ENCODE measurements around the gene YOD1. TPM values are rescaled to one million over a fixed set of nuclear protein-coding genes. Genes with fewer than 3 reads are reported as not detected.

The YOD1 gene
- total RNA-seq, 3 donors from 2014 or later = 9.1 to 10.2 (median 9.9) TPM

DNA sequence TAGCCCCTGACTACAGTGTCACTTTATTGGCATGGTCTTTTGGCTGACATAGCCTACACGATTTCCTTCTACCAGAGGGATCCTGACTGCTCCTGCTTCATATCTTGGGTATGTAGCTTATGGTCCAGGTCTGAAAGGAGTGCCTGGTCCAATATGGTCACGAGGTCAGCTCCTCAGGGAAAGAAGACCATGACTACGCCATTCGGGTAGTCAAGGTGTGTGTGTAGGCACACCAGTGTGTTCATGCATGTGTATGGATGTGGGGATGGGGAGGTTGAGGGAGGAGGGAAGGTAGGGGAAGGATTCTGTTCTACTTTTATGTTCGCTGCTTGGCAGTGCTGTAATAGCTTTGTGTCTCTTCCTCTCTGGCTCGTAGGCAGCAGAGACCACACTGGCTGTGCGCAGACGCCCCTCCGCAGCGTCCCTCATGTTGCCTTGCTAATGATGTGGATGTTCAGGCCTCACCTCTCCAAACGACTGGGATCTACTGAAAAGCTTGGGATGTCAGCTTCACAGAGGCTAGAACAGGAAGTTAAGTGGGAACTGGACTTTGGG, 27.6 kb upstream of the YOD1 start:
- Mint-ChIP-seq H3K27me3 (ENCODE audit: low read depth) (peaks cover 11% of the 10 kb centered on the region), H3K36me3 (ENCODE audit: insufficient read depth) (no peaks in the 10 kb centered on the region), H3K4me1 (ENCODE audit: low read depth) (no peaks in the 10 kb centered on the region), H3K9me3 (no peaks in the 10 kb centered on the region), H3K4me3 (no peak overlapping the region)
- ATAC-seq (no peak), DNase-seq (no peak)

DNA sequence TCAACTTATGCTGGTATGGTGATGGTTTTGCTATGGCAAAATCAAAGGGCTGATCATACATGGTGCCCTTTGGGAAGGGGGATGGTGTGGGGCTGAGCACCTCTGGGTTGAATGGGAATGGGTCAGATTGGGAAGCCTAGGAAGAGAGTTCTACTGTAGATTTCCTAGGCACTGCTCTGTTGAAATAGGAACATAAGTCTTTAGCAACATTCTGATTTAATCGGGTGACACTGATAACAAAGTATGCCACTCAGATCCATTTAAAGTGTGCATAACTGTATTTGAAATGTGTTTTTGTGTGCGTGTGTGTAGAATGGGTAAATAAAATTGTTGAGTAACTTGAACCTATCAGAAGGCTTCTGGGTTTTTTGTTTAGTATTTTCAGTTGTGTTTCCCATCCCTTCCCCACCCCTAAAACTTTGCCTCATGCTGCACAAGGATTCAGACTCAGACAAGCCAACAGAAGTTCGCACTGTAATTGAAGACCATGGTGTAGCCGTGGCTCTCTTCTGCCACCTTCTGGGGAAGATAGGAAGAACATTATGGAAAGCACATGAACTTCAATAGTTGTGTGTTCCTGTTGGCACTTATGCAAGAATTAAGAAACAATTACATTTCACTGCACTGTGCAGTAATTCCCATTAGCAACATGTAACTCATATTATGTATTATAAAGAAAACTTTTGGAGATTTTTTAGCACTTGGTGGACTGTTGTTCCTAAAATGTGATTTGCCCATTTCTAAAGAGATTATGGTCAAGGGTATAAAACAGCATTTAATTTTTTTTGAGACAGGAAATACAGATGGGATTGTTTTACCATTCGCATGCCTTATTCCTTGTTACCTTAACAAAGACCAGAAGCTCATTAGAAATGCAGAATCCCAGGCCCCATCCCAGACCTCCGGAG, 26.7 kb upstream of the YOD1 start:
- Mint-ChIP-seq H3K4me3 (no peak overlapping the region), H3K4me1 (ENCODE audit: low read depth) (peaks cover 1% of the 10 kb centered on the region), H3K36me3 (ENCODE audit: insufficient read depth) (no peaks in the 10 kb centered on the region), H3K9me3 (no peaks in the 10 kb centered on the region), H3K27me3 (ENCODE audit: low read depth) (peaks cover 6% of the 10 kb centered on the region)
- ATAC-seq (peak; percentile 69 to 82), DNase-seq (peak; percentile 55)

DNA sequence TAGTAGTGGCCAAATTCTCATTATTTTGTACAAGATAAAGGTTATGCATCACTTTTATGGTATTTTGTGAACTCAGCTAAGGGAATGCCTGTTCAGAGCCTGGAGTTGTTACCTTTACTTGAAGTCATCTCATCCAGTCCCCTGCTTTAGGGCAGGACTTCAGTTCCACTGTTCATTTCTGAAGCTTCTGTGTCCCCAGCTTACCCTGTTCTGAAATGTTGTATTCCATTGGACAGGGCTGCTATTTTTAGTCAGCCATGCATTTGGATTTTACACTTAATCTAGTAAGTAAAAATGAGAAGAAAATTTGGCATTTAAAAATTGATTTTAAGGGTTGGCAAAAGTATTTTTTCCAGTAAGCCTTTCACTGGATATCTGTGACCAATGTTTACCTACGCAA, 26.0 kb upstream of the YOD1 start:
- no peak for DNase-seq
- Mint-ChIP-seq H3K9me3 (no peaks in the 10 kb centered on the region), H3K27me3 (ENCODE audit: low read depth) (peaks cover 2% of the 10 kb centered on the region), H3K4me1 (ENCODE audit: low read depth) (peaks cover 2% of the 10 kb centered on the region), H3K4me3 (no peak overlapping the region), H3K36me3 (ENCODE audit: insufficient read depth) (no peaks in the 10 kb centered on the region)
- ATAC-seq = no peak

DNA sequence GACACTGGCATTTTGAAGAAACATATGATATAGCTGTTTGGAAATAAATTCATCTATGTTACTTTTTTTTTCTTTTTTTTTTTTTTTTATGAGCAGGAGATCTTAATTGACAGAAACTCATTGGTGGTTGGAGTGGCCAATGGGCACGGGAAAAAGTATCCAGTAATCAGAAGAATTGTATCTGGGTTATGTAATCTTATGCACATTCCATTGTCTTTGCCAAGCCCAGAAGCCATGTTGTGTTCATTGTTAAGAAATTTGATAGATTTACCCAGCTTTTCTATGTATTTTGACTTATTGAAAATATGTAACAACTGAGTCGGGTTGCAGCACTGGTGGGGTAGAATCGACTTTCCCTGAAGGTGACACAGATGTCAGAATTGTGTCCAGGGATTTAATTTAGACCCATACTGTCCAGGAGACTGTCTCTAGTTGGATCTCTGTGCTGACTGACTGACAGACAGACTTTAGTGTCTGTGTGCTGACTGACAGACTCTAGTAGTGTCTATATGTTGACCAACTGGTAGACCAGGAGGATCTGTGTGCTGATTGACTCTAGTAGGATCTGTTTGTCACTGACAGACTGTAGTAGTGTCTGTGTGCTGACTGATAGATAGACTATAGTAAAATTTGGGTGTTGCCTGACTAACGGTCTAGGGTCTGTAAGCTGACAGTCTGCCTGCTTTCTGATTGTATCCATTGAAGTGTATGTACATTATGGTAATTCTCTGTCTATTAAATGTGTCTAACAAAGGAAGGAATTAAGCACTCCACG, 25.4 kb upstream of the YOD1 start:
- no peaks in the 10 kb centered on the region for H3K27me3 Mint-ChIP-seq (ENCODE audit: low read depth)
- no peak for DNase-seq
- no peak overlapping the region for H3K4me3 Mint-ChIP-seq
- H3K36me3 Mint-ChIP-seq (ENCODE audit: insufficient read depth) = no peaks in the 10 kb centered on the region
- no peak for ATAC-seq
- no peaks in the 10 kb centered on the region for H3K9me3 Mint-ChIP-seq
- peaks cover 8% of the 10 kb centered on the region for H3K4me1 Mint-ChIP-seq (ENCODE audit: low read depth)

DNA sequence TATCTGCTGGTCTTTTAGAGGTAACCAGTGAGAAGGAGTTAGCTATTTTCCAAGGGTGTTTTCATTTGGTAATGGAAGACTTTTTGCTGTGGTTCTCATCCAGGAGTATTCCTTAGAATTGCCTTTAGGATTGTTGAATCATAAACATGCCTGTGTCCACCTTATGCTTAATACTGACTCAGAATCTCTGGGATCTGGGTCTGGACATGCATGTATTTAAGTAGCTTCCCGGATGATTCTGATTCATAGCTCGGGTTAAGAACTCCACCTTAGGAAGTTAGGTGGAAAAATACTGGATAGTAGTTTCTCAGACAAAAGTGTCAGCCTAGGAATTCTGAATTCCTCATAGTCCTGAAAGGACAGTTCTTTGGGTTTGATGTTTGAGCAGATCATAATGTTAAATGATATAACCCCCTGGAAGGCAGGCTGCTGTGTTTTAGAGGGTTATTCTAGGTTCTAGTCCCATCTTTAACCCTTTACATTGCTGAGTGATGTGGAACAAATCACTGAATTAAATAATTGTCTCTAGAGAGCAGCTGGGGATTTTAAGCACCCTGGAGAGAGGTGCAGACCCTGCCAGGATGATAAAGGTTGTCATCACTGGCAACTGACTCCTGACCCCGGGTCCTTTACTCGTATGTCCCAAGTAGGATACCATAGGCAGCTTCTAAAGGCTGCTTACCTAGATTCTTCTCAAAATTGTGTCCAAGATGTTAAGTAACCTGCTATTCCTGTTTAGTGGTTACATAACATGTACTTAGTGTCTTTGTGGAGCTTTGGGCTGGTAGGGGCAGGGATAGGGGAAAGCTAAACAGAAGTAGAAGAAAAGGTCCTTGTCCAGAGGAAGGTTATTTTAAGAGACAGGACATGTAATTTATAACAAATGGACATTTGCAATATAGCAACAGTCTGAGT, 23.2 kb upstream of the YOD1 start:
- no peaks in the 10 kb centered on the region for H3K9me3 Mint-ChIP-seq
- H3K4me3 Mint-ChIP-seq = no peak overlapping the region
- no peaks in the 10 kb centered on the region for H3K27me3 Mint-ChIP-seq (ENCODE audit: low read depth)
- ATAC-seq = no peak
- no peak for DNase-seq
- H3K36me3 Mint-ChIP-seq (ENCODE audit: insufficient read depth) = no peaks in the 10 kb centered on the region
- H3K4me1 Mint-ChIP-seq (ENCODE audit: low read depth) = peaks cover 27% of the 10 kb centered on the region

DNA sequence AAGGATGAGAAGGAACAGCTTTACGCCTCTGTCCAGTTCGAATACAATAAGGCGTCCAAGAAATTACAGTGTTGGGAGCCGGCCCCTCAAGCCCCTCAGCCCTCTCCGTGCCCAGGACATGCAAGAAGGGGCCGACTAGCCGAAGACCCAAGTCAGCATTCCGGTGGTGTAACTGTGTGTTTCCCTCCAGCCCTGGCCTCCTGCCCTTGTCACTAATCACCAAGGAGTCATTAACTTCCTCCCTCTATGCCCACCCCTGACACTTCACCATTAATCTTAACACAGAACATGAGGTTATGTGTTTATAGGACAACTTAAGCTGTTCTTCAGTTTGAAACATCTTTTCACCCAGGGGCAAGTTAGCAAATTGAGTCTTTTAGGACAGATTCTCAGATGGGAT, 21.2 kb upstream of the YOD1 start:
- ATAC-seq = no peak

DNA sequence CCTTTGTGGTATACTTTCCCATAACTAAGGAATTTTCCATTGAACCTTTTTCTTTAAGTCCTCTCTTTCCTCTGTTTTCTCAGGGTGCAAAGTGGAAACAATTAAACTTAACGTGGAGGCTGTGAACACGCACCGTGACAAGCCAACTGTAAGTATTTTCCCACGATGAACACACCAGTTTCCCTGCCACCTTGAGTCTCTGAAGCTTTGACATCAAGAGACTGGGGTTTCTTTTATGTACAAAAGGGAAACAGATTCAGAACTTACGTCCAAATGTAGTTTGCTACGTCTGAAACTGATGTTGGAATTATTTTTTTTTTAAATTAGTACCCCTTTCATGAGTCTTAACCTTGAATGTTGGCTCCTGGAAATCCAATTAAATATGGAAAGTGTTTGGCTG, 20.4 kb upstream of the YOD1 start:
- DNase-seq (no peak), ATAC-seq (no peak)
- Mint-ChIP-seq H3K4me3 (no peak overlapping the region), H3K9me3 (no peaks in the 10 kb centered on the region), H3K27me3 (ENCODE audit: low read depth) (no peaks in the 10 kb centered on the region), H3K4me1 (ENCODE audit: low read depth) (peaks cover 29% of the 10 kb centered on the region), H3K36me3 (ENCODE audit: insufficient read depth) (peaks cover 5% of the 10 kb centered on the region)

More for the DNA sequence above, 21.2 kb upstream of the YOD1 start:
- Mint-ChIP-seq H3K9me3 (no peaks in the 10 kb centered on the region), H3K36me3 (ENCODE audit: insufficient read depth) (peaks cover 5% of the 10 kb centered on the region), H3K27me3 (ENCODE audit: low read depth) (no peaks in the 10 kb centered on the region), H3K4me3 (no peak overlapping the region), H3K4me1 (ENCODE audit: low read depth) (peaks cover 29% of the 10 kb centered on the region)
- DNase-seq = no peak

DNA sequence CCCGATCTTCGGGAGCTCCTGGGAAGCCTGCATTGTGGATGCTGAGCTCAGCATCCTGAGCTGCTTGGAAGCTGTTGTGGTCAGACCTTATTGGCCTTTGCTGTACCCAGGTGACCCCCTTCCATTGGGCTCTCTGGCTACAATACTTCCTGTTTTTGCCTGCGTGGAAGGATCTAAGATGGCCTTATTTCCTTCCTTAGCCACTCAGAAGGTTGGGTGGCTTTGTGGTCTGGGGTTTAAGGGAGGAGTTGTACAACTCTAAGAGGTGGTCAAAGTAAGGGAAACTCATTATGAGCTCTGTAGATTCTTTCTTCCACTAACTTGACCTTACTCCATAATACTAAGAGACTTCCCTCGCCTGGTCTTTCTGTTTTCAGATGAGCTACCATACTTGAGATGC, 19.8 kb upstream of the YOD1 start:
- Mint-ChIP-seq H3K9me3 (no peaks in the 10 kb centered on the region), H3K27me3 (ENCODE audit: low read depth) (no peaks in the 10 kb centered on the region), H3K4me1 (ENCODE audit: low read depth) (peaks cover 29% of the 10 kb centered on the region), H3K4me3 (no peak overlapping the region), H3K36me3 (ENCODE audit: insufficient read depth) (peaks cover 5% of the 10 kb centered on the region)
- DNase-seq (no peak), ATAC-seq (no peak)

DNA sequence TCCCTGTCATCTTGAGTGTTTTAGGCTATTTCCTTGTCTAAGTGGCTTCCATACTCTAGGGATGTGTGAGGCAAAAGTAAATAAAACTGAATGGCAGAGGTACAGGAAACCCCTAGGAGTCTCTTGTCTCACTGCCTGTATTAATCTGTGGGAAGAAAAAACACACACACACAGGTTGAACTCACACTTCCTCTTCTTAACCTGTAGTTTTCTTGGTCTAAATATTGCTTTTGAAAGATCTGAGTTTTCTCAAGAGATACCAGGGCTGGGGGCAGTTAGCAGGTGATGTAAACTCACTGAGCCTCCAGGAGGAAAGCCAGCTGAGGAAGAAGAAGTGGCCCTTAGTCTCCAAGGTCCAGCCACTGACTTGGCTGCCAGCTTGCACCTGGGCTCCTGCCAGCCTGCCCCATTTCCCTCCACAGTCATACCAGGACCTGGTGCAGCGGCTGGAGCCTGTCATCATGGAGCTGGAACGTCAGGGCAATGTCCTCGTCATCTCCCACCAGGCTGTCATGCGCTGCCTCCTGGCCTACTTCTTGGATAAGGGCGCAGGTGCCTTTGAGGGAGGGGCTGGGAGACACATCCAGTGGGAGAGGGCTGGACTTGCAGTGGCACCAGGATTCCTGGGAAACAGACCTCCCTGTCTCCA, 19.0 kb upstream of the YOD1 start:
- Mint-ChIP-seq H3K4me3 (no peak overlapping the region), H3K4me1 (ENCODE audit: low read depth) (peaks cover 29% of the 10 kb centered on the region), H3K9me3 (no peaks in the 10 kb centered on the region), H3K27me3 (ENCODE audit: low read depth) (no peaks in the 10 kb centered on the region), H3K36me3 (ENCODE audit: insufficient read depth) (peaks cover 7% of the 10 kb centered on the region)
- ATAC-seq = no peak
- no peak for DNase-seq

DNA sequence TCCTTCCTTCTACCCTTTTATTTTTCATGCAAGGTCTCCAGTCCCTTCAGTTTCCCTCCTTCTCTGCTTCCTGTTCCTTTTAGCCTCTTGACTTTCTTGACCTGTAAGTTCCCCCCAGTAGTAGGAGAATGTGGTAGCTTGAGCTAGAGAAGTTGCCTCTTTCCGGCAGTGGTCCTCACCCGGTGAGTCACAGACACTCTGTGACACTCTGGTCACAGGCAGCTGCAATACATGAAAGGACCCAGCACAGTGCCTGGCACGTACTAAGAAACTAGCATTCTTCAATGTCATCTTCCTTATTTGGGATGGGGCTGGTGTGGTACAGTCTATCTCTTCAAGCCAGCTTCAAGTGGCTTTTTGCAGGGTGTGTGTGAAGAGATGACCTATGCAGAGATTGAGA, 18.1 kb upstream of the YOD1 start:
- H3K36me3 Mint-ChIP-seq (ENCODE audit: insufficient read depth) = peaks cover 9% of the 10 kb centered on the region
- no peak overlapping the region for H3K4me3 Mint-ChIP-seq
- no peak for DNase-seq
- H3K9me3 Mint-ChIP-seq = no peaks in the 10 kb centered on the region
- ATAC-seq = peak; percentile 57 to 59
- no peaks in the 10 kb centered on the region for H3K27me3 Mint-ChIP-seq (ENCODE audit: low read depth)
- peaks cover 29% of the 10 kb centered on the region for H3K4me1 Mint-ChIP-seq (ENCODE audit: low read depth)

DNA sequence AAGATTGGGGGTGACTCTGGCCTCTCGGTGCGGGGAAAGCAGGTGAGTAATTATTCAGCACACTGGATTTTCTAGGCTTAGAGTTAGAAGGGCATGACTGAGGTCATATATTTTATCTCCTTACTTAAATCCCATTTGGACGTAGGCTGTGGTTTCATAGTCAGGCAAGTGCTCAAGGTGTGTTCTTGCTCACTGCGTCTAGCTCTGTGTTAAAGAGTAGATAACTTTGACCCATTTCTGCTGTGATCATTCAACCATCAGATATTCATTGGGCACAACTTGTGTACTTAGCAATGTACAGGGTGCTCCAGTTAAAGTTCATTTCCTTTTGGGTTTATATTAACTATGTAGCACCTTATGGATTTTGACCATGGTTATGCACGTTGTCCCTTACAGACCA, 16.7 kb upstream of the YOD1 start:
- Mint-ChIP-seq H3K9me3 (no peaks in the 10 kb centered on the region), H3K4me3 (no peak overlapping the region), H3K27me3 (ENCODE audit: low read depth) (no peaks in the 10 kb centered on the region), H3K4me1 (ENCODE audit: low read depth) (peaks cover 28% of the 10 kb centered on the region), H3K36me3 (ENCODE audit: insufficient read depth) (peaks cover 10% of the 10 kb centered on the region)
- no peak for DNase-seq
- no peak for ATAC-seq

DNA sequence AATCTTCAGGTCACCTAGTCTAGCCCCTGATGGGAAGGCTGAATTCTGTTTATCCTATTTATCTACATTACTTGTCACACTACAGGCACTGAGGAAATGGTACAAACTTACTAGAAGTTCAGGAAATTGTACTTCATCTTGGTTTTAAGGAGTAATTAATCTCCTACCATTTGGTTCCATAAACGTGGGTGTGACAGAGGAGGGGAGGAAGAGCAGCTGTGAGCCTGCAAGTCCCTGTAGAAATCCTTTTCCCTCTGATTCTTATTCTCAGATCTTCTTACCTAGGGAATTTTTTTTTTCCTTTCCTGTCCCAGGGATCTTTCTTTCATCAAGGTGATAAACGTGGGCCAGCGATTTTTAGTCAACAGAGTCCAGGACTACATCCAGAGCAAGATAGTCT, 16.2 kb upstream of the YOD1 start:
- Mint-ChIP-seq H3K4me1 (ENCODE audit: low read depth) (peaks cover 28% of the 10 kb centered on the region), H3K27me3 (ENCODE audit: low read depth) (no peaks in the 10 kb centered on the region), H3K4me3 (no peak overlapping the region), H3K9me3 (no peaks in the 10 kb centered on the region), H3K36me3 (ENCODE audit: insufficient read depth) (peaks cover 14% of the 10 kb centered on the region)
- DNase-seq (no peak), ATAC-seq (no peak)

DNA sequence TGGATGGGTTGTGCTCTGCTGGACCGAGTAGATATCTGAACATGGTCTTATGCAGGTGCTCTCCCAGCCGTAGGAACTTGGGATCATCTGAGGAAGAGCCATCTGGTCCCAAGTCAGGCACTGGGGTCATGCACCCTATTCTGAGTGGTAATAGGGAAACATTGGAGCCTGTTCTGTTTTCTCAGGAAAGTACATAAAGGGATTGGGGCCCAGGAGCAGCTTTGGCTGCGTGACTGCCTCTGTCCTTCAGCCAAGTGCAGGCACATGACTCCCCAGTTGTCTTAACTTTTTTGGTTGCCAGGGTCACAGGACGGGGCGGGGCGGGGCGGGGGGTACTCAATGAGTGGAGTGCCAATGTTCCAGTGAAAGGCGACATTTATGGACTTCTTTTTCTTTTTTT, 13.6 kb upstream of the YOD1 start:
- Mint-ChIP-seq H3K27me3 (ENCODE audit: low read depth) (no peaks in the 10 kb centered on the region), H3K4me3 (no peak overlapping the region), H3K4me1 (ENCODE audit: low read depth) (peaks cover 5% of the 10 kb centered on the region), H3K9me3 (no peaks in the 10 kb centered on the region), H3K36me3 (ENCODE audit: insufficient read depth) (peaks cover 16% of the 10 kb centered on the region)
- DNase-seq = no peak
- no peak for ATAC-seq
